ENCODE data around the gene FOXL2NB. TPM values are rescaled to one million over a fixed set of nuclear protein-coding genes. Genes with fewer than 3 reads are reported as not detected.

FOXL2NB gene
- total RNA-seq, 1 experiment from 2014 or later = not detected

- H3K9me3 ChIP-seq (ENCODE audit: low read depth, low read length, poor library complexity, severe bottlenecking) = no peaks in the 10 kb centered on the region
- ChIA-PET POLR2A (ENCODE audit: low non-redundant PET) (no interaction called here), CTCF (interaction anchor here (0.9 kb wide), 1 partner anchor 41 kb away, joined by 5 read pairs; no protein-coding TSS in a partner anchor)
- no peak overlapping the region for H3K4me3 ChIP-seq (ENCODE audit: low read depth, low read length, poor library complexity, severe bottlenecking)
- peaks cover 88% of the 10 kb centered on the region for H3K27me3 ChIP-seq (replicated peaks; ENCODE audit: insufficient read depth, low read depth, low read length, poor library complexity)
- peaks cover 5% of the 10 kb centered on the region for H3K4me1 ChIP-seq (ENCODE audit: insufficient read depth, low read length, poor library complexity, severe bottlenecking)
- H3K36me3 ChIP-seq (ENCODE audit: insufficient read depth, low read length, poor library complexity, severe bottlenecking) = no peaks in the 10 kb centered on the region
- DNase-seq (ENCODE audit: low spot score) = no peak
- peak; percentile 73 for TF ChIP-seq EZH2 (IDR thresholded peaks at IDR 0.05; ENCODE audit: borderline replicate concordance, low read depth, low read length, poor library complexity, severe bottlenecking)
- TF ChIP-seq, protein P1, sequence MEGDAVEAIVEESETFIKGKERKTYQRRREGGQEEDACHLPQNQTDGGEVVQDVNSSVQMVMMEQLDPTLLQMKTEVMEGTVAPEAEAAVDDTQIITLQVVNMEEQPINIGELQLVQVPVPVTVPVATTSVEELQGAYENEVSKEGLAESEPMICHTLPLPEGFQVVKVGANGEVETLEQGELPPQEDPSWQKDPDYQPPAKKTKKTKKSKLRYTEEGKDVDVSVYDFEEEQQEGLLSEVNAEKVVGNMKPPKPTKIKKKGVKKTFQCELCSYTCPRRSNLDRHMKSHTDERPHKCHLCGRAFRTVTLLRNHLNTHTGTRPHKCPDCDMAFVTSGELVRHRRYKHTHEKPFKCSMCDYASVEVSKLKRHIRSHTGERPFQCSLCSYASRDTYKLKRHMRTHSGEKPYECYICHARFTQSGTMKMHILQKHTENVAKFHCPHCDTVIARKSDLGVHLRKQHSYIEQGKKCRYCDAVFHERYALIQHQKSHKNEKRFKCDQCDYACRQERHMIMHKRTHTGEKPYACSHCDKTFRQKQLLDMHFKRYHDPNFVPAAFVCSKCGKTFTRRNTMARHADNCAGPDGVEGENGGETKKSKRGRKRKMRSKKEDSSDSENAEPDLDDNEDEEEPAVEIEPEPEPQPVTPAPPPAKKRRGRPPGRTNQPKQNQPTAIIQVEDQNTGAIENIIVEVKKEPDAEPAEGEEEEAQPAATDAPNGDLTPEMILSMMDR (conservative IDR thresholded peaks at IDR 0.05; ENCODE audit: low read depth, low read length) = no peak
- H3K27ac ChIP-seq (ENCODE audit: low read depth, low read length, poor library complexity, severe bottlenecking) = no peak overlapping the region
- no TSS peak for BruUV-seq (replicated peaks)
- intact Hi-C loops (cut with micrococcal nuclease; ENCODE audit: unreplicated experiment) = no loop called here
Observed at GRCh38 chr3:138938877-138939560, 8.0 kb upstream of the FOXL2NB start.

DNA sequence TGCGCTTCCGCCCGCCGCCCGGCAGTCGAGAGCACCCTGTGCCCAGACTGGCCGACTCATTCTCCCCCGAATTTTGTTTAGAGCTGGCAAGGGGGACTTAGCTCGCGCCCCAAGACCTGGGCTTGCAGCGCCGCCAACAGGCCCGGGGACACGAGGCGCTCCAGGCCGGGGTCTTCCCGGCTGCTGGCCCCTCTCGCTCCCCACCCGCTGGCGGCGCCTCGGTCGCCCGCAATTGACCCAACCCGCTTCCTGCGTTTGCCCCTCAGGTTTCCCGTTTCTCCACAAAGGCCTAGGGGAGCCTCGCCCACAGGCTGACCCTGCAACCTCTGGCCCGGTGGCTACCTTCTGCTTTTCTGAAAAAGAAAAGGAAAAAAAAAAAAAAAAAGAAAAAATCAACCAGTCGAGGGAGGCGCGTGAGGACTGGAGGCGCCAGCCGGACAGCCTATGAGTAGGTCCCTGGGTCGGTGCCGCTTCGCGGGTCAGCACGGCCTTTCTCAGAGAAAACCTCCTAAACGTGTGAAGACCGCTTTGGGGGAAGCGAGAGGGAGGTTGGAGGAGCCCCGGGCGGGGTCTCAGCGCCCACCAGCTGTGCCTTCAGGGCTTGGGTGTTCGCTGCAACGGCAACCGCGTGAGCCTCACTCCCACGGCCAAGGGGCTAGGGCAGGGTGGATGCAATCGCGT lies 7.3 kb upstream of the FOXL2NB start:
- Histone ChIP-seq H3K27me3 (replicated peaks; ENCODE audit: insufficient read depth, low read depth, low read length, poor library complexity) (peaks cover 89% of the 10 kb centered on the region), H3K9me3 (ENCODE audit: low read depth, low read length, poor library complexity, severe bottlenecking) (no peaks in the 10 kb centered on the region), H3K4me1 (ENCODE audit: insufficient read depth, low read length, poor library complexity, severe bottlenecking) (peaks cover 5% of the 10 kb centered on the region), H3K4me3 (ENCODE audit: low read depth, low read length, poor library complexity, severe bottlenecking) (no peak overlapping the region), H3K27ac (ENCODE audit: low read depth, low read length, poor library complexity, severe bottlenecking) (no peak overlapping the region), H3K36me3 (ENCODE audit: insufficient read depth, low read length, poor library complexity, severe bottlenecking) (no peaks in the 10 kb centered on the region)
- no peak for TF ChIP-seq EZH2 (IDR thresholded peaks at IDR 0.05; ENCODE audit: borderline replicate concordance, low read depth, low read length, poor library complexity, severe bottlenecking)
- TF ChIP-seq, protein P1 (conservative IDR thresholded peaks at IDR 0.05; ENCODE audit: low read depth, low read length) = peak; percentile 25; the same call in 1 of the 2 replicates
- no peak for DNase-seq (ENCODE audit: low spot score)
- intact Hi-C loops (cut with micrococcal nuclease; ENCODE audit: unreplicated experiment) = no loop called here
- BruUV-seq (replicated peaks) = no TSS peak
- POLR2A ChIA-PET (ENCODE audit: low non-redundant PET) = no interaction called here
- CTCF ChIA-PET = interaction anchor here (0.6 to 0.9 kb wide), 2 partner anchors 41 to 434 kb away, joined by 3 to 5 read pairs; no protein-coding TSS in a partner anchor

GRCh38 chr3:138940446-138940845 lies 6.6 kb upstream of the FOXL2NB start:
- H3K9me3 ChIP-seq (ENCODE audit: low read depth, low read length, poor library complexity, severe bottlenecking) = no peaks in the 10 kb centered on the region
- DNase-seq (ENCODE audit: low spot score) = no peak
- POLR2A ChIA-PET (ENCODE audit: low non-redundant PET) = no interaction called here
- H3K27ac ChIP-seq (ENCODE audit: low read depth, low read length, poor library complexity, severe bottlenecking) = no peak overlapping the region
- intact Hi-C loops (cut with micrococcal nuclease; ENCODE audit: unreplicated experiment) = no loop called here
- H3K36me3 ChIP-seq (ENCODE audit: insufficient read depth, low read length, poor library complexity, severe bottlenecking) = no peaks in the 10 kb centered on the region
- no TSS peak for BruUV-seq (replicated peaks)
- peaks cover 92% of the 10 kb centered on the region for H3K27me3 ChIP-seq (replicated peaks; ENCODE audit: insufficient read depth, low read depth, low read length, poor library complexity)
- TF ChIP-seq, protein P1 (conservative IDR thresholded peaks at IDR 0.05; ENCODE audit: low read depth, low read length) = no peak
- no peak for TF ChIP-seq EZH2 (IDR thresholded peaks at IDR 0.05; ENCODE audit: borderline replicate concordance, low read depth, low read length, poor library complexity, severe bottlenecking)
- H3K4me1 ChIP-seq (ENCODE audit: insufficient read depth, low read length, poor library complexity, severe bottlenecking) = peaks cover 5% of the 10 kb centered on the region
- no peak overlapping the region for H3K4me3 ChIP-seq (ENCODE audit: low read depth, low read length, poor library complexity, severe bottlenecking)
- CTCF ChIA-PET = interaction anchor here (0.6 kb wide), 1 partner anchor 435 kb away, joined by 3 read pairs; no protein-coding TSS in a partner anchor

All from A673 (cell line).